G401.6 (cell line): ENCODE measurements around the gene EML6.
"Not testable (repeated sequence)": the region's sequence is repeated elsewhere in the genome, so short reads cannot be mapped to it uniquely, and the experiment has no call there.

Experiments
- FAIRE-seq: peaks from 2 replicates; lab custom pipeline; 2012; peaks lifted over from hg19 to GRCh38; lab: Jason Lieb, UNC

Gene EML6

GRCh38 chr2:54967269-54967668 lies 243.8 kb downstream of the EML6 start:
- no peak for FAIRE-seq

- no peak for FAIRE-seq
These were observed 244.4 kb downstream of the EML6 start for GRCh38 chr2:54967759-54968365.

GRCh38 chr2:54968561-54969218 lies 245.2 kb downstream of the EML6 start:
- FAIRE-seq, result no peak

GRCh38 chr2:54969295-54969939 lies 246.0 kb downstream of the EML6 start:
- no peak for FAIRE-seq

- no peak for FAIRE-seq
These were observed 246.5 kb downstream of the EML6 start for GRCh38 chr2:54969940-54970338.

GRCh38 chr2:54975175-54975574 lies 251.7 kb downstream of the EML6 start:
- no peak for FAIRE-seq

- no peak for FAIRE-seq
These were observed 252.4 kb downstream of the EML6 start for GRCh38 chr2:54975598-54976492.

- FAIRE-seq, result no peak
These were observed 253.7 kb downstream of the EML6 start for GRCh38 chr2:54977149-54977548.

- FAIRE-seq, result no peak
These were observed 256.0 kb downstream of the EML6 start for GRCh38 chr2:54979321-54980044.

GRCh38 chr2:54981385-54981784 lies 257.9 kb downstream of the EML6 start:
- no peak for FAIRE-seq

GRCh38 chr2:54983345-54984220 lies 260.1 kb downstream of the EML6 start:
- FAIRE-seq, result no peak

- FAIRE-seq, result no peak
These were observed 261.0 kb downstream of the EML6 start for GRCh38 chr2:54984476-54984875.

- no peak for FAIRE-seq
These were observed 262.8 kb downstream of the EML6 start for GRCh38 chr2:54986264-54986663.

- FAIRE-seq, result no peak
These were observed 265.1 kb downstream of the EML6 start for GRCh38 chr2:54988612-54989011.

- FAIRE-seq, result not testable (repeated sequence)
These were observed 267.2 kb downstream of the EML6 start for GRCh38 chr2:54990694-54991093.

- FAIRE-seq, result no peak
These were observed 272.1 kb downstream of the EML6 start for GRCh38 chr2:54995553-54995952.

GRCh38 chr2:54997826-54998225 lies 274.4 kb downstream of the EML6 start:
- no peak for FAIRE-seq

GRCh38 chr2:54999182-54999581 lies 275.7 kb downstream of the EML6 start:
- no peak for FAIRE-seq

- peak; percentile 17 for FAIRE-seq
These were observed 276.9 kb downstream of the EML6 start for GRCh38 chr2:55000341-55000740.

GRCh38 chr2:55001716-55002115 lies 278.3 kb downstream of the EML6 start:
- no peak for FAIRE-seq
